Cardiac muscle cell (in vitro differentiated cells and primary cell): ENCODE results near the gene CDT1. TPM values are rescaled to one million over a fixed set of nuclear protein-coding genes. Genes with fewer than 3 reads are reported as not detected.

Source experiments
- DNase-seq, 2 donors: peaks; one replicate each; pipeline versions ENCODE4 v3.0.0 to v3.0.0-alpha.2; 2010 to 2017; ENCODE audit warnings: low read depth in 1 of 2, low spot score in 1 of 2
- H3K27ac ChIP-seq: fragments of 200-600 bp; sonication (generic); 2 replicates; pipeline ENCODE4 v1.5.1; 2016
- H3K27me3 ChIP-seq: fragments of 200-600 bp; sonication (generic); 2 replicates; pipeline ENCODE4 v1.6.0; 2016; ENCODE audit warnings: control low read depth
- H3K36me3 ChIP-seq: fragments of 200-600 bp; sonication (generic); 2 replicates; pipeline ENCODE4 v1.5.1; 2016; ENCODE audit warnings: control low read depth
- H3K4me1 ChIP-seq: fragments of 200-600 bp; sonication (generic); 2 replicates; pipeline ENCODE4 v1.8.1; 2017; ENCODE audit warnings: low read depth, mild to moderate bottlenecking, mixed run types
- H3K4me3 ChIP-seq: fragments of 200-600 bp; sonication (generic); 2 replicates; pipeline ENCODE4 v1.5.1; 2016; ENCODE audit warnings: mild to moderate bottlenecking
- H3K9me3 ChIP-seq: fragments of 200-600 bp; sonication (generic); 2 replicates; pipeline ENCODE4 v1.5.1; 2017; ENCODE audit warnings: low read depth, mild to moderate bottlenecking, control low read depth
- polyA plus RNA-seq: library from polyadenylated mRNA; unstranded; fragments of >200 nt; fragmentation: Nextera tagmentation; extraction: Ambion mirVana; gene quantifications from 2 replicates; pipeline ENCODE4 v1.2.1, GENCODE V29; 2016
- total RNA-seq: library from RNA; depleted of rRNA; stranded (reverse); fragments of >200 nt; gene quantifications from 2 replicates; pipeline ENCODE4 v1.2.3, GENCODE V29; 2016
- TF ChIP-seq, protein P1 (sequence below): IDR thresholded peaks from 2 replicates; pipeline ENCODE4 v1.5.1; 2012; ENCODE audit warnings: low read depth, mild to moderate bottlenecking, low read length

Gene CDT1
- total and polyA plus RNA-seq, 2 experiments from 2014 or later = 17.9 to 29.6 TPM

DNA sequence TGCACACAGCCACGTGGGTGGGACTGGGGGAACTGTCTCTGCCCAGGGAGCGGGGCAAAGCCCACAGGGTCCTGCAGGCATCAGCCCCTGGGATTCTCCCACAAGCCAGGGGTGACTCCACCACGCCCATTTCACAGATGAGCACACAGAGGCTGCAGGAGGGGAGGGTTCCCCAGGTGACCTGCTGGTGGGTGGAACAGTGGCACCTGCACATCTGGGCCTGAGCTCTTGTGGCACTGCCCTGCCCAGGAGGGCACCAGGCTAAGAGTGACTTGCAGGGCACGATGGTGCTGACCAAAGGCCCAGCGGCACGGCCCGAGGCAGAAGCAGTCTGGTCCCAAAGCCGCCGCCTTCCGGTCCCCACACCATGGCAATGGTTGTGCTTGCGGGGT is 42.5 kb upstream of the CDT1 start:
- Histone ChIP-seq H3K36me3 (no peaks in the 10 kb centered on the region), H3K27ac (peak overlapping the region; percentile 99), H3K4me1 (peaks cover 45% of the 10 kb centered on the region), H3K4me3 (no peak overlapping the region), H3K9me3 (no peaks in the 10 kb centered on the region), H3K27me3 (no peaks in the 10 kb centered on the region)
- DNase-seq = no peak
- TF ChIP-seq, protein P1, sequence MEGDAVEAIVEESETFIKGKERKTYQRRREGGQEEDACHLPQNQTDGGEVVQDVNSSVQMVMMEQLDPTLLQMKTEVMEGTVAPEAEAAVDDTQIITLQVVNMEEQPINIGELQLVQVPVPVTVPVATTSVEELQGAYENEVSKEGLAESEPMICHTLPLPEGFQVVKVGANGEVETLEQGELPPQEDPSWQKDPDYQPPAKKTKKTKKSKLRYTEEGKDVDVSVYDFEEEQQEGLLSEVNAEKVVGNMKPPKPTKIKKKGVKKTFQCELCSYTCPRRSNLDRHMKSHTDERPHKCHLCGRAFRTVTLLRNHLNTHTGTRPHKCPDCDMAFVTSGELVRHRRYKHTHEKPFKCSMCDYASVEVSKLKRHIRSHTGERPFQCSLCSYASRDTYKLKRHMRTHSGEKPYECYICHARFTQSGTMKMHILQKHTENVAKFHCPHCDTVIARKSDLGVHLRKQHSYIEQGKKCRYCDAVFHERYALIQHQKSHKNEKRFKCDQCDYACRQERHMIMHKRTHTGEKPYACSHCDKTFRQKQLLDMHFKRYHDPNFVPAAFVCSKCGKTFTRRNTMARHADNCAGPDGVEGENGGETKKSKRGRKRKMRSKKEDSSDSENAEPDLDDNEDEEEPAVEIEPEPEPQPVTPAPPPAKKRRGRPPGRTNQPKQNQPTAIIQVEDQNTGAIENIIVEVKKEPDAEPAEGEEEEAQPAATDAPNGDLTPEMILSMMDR = no peak

DNA sequence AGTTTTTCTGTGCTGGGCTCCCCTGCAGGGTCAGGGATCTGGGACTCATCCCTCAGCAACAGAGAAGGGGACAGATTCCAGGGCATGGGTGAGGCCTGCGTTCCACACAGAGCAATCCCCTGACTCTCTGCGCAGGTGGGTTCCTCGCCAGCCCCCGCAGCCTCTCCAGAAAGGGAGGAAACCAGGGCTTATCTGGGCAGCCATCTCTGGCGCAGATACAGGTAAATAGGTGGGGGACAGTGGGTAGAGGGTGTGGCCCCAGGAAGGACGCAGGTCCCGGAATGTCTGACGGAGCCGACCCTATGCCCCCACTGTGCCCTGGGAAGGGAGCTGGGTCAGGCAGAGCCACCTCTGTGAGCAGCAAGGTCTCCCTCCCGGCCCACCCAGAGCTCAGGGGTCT is 41.8 kb upstream of the CDT1 start:
- Histone ChIP-seq H3K4me1 (peaks cover 45% of the 10 kb centered on the region), H3K36me3 (no peaks in the 10 kb centered on the region), H3K9me3 (no peaks in the 10 kb centered on the region), H3K27ac (peak overlapping the region; percentile 50), H3K4me3 (no peak overlapping the region), H3K27me3 (no peaks in the 10 kb centered on the region)
- no peak for DNase-seq
- TF ChIP-seq, protein P1 = no peak

DNA sequence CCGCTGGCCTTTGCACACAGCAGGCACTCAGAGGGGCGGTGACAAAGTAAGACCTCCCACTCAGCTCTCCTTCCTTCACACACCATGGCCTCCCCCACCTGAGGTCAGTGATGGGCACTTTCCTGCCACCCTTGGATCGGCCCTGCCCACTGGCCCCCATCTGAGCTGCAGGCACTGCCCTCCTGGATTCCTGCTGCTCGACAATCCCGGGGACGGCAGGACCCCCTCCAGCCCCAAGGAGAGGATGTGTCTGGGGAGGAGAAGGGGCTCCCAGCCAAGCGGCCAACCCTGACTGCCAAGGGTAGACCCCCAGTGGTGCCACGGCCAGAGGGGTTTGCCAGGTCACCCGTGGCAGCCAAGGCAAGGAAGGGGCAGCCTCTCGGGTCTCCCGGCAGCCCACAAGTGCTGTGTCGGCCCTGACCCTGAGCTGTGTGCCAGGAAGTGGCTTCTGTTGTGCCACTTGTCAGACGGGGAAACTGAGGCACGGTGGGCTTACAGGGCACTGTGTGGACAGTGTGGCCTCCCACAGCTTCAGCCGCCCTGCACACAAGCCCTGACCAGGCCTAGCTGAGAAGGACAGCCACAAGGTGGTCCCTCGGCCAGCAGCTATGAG is 41.2 kb upstream of the CDT1 start:
- no peak overlapping the region for H3K4me3 ChIP-seq
- H3K36me3 ChIP-seq = no peaks in the 10 kb centered on the region
- no peaks in the 10 kb centered on the region for H3K9me3 ChIP-seq
- TF ChIP-seq, protein P1 = no peak
- H3K27me3 ChIP-seq = no peaks in the 10 kb centered on the region
- H3K4me1 ChIP-seq = peaks cover 50% of the 10 kb centered on the region
- DNase-seq = no peak
- peak overlapping the region; percentile 85 for H3K27ac ChIP-seq

DNA sequence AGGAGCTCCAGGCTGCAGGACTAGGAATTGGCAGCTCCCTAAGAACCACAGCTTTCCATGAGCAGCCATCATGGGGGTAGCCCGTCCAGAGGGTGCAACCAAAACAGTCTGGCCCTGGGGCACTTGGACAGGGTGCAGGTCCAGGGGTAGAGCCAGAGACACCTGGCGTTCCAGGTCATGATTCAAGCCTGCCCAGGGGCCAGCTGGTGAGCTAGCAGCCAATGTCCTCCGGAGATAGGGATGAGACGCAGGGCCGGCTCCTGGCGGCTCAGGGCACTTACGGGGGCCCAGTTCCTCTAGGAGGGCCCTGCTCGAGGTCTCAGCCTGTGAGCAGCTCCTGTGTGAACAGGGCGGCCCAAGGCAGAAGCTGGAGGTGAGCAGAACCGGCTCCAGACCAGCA is 40.6 kb upstream of the CDT1 start:
- no peak for DNase-seq
- Histone ChIP-seq H3K4me1 (peaks cover 55% of the 10 kb centered on the region), H3K27me3 (no peaks in the 10 kb centered on the region), H3K9me3 (no peaks in the 10 kb centered on the region), H3K36me3 (no peaks in the 10 kb centered on the region), H3K4me3 (no peak overlapping the region), H3K27ac (peak overlapping the region; percentile 85)
- TF ChIP-seq, protein P1 = no peak

DNA sequence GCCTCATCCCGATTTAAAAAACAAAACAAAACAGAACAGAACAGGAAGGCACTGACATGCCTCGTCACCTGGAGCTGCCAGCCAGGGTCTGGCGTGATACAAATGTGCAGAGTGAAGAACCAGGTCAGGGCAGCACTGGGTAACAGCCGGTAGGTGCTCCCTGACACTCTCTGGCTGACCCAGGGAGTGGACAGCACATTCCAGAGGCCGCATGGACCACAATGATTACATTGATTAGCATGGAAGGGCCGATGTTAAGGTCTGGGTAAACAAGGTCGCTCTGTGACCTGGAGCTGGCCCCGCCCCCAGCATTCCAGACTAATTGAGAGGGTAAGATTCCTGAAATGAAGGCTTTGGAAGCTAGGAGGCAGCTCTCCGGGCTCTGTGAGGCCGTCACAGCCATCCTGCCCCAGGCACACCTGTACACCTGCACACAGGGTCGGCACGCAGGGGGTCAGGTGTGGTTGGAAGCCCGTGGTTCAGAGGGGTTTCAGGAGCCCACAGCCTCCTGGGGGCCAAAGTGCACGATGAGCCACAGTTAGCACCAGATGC is 40.0 kb upstream of the CDT1 start:
- no peaks in the 10 kb centered on the region for H3K36me3 ChIP-seq
- H3K27me3 ChIP-seq = no peaks in the 10 kb centered on the region
- peak overlapping the region; percentile 85 for H3K27ac ChIP-seq
- peak in 1 of 2 donors; percentile 73 for DNase-seq
- H3K4me3 ChIP-seq = no peak overlapping the region
- H3K9me3 ChIP-seq = no peaks in the 10 kb centered on the region
- TF ChIP-seq, protein P1 = no peak
- H3K4me1 ChIP-seq = peaks cover 57% of the 10 kb centered on the region
